IMR-90 (cell line): Measurements from ENCODE around the gene LRRC8E. TPM values are rescaled to one million over a fixed set of nuclear protein-coding genes. Genes with fewer than 3 reads are reported as not detected.
A peak's percentile ranks its signal among the peaks of the same experiment; 100 is the strongest.

Experiments
- ATAC-seq: fragments of 200-7000 bp; cut with Tn5 transposase; 2 replicates; pipeline ENCODE4 v1.9.1; 2020; ENCODE audit warnings: low read depth, mild to moderate bottlenecking, moderate library complexity
- BruUV-seq: library from RNA; stranded (reverse); fragments of 400-500 nt; replicated peaks from 2 replicates; lab custom pipeline; 2021; lab: Mats Ljungman, UMichigan
- CTCF ChIA-PET: fragments of 300-600 bp; formaldehyde crosslinking; extraction: SDS; loops from one replicate; lab custom pipeline; 2021; ENCODE audit warnings: antibody characterized with exemption; lab: Yijun Ruan, JAX
- POLR2A ChIA-PET: fragments of 300-600 bp; sonication (Branson Sonifier 250); formaldehyde crosslinking; loops from one replicate; lab custom pipeline; 2022; ENCODE audit warnings: antibody characterized with exemption; ENCODE audit not compliant: unreplicated experiment; lab: Charles Lee
- DNase-seq: peaks from one replicate; pipeline ENCODE4 v3.0.0; 2013
- H2AFZ ChIP-seq: replicated peaks from 2 replicates; pipeline ENCODE3; 2013; ENCODE audit warnings: low read length, mild to moderate bottlenecking; ENCODE audit not compliant: poor library complexity
- H2AK5ac ChIP-seq: 2 replicates; pipeline ENCODE4 v1.6.1; 2013; ENCODE audit warnings: low read depth, low read length, inconsistent platforms
- H2AK9ac ChIP-seq: replicated peaks from 2 replicates; pipeline ENCODE3; 2013; ENCODE audit warnings: mild to moderate bottlenecking, low read depth, low read length, moderate library complexity; ENCODE audit not compliant: poor library complexity
- H2BK120ac ChIP-seq: 2 replicates; pipeline ENCODE4 v1.6.1; 2013; ENCODE audit warnings: low read depth, low read length, inconsistent platforms
- H2BK15ac ChIP-seq: 3 replicates; pipeline ENCODE4 v1.6.1; 2013; ENCODE audit warnings: low read depth, low read length, inconsistent platforms
- H2BK20ac ChIP-seq: 2 replicates; pipeline ENCODE4 v1.6.1; 2013; ENCODE audit warnings: low read depth, mild to moderate bottlenecking, inconsistent platforms, low read length, moderate library complexity
- H2BK5ac ChIP-seq: 2 replicates; pipeline ENCODE4 v1.6.1; 2013; ENCODE audit warnings: mild to moderate bottlenecking, low read depth, low read length, inconsistent platforms; ENCODE audit not compliant: poor library complexity, severe bottlenecking
- H3K14ac ChIP-seq: replicated peaks from 2 replicates; pipeline ENCODE4 v1.6.1; 2013; ENCODE audit warnings: low read depth, low read length, inconsistent platforms
- H3K18ac ChIP-seq: 2 replicates; pipeline ENCODE4 v1.6.1; 2013; ENCODE audit warnings: low read depth, low read length, control low read depth
- H3K23ac ChIP-seq: 2 replicates; pipeline ENCODE4 v1.6.1; 2013; ENCODE audit warnings: low read depth, low read length, inconsistent platforms
- H3K27ac ChIP-seq: 2 replicates; pipeline ENCODE4 v1.5.1; 2013; ENCODE audit warnings: mild to moderate bottlenecking, control low read depth, low read length; ENCODE audit not compliant: insufficient read depth
- H3K27me3 ChIP-seq: 2 replicates; pipeline ENCODE4 v1.6.1; 2013; ENCODE audit warnings: low read length; ENCODE audit not compliant: control insufficient read depth, insufficient read depth
- H3K36me3 ChIP-seq: 2 replicates; pipeline ENCODE4 v1.6.1; 2013; ENCODE audit warnings: low read length, mixed read lengths; ENCODE audit not compliant: control insufficient read depth, insufficient read depth
- H3K4ac ChIP-seq: 2 replicates; pipeline ENCODE4 v1.6.1; 2013; ENCODE audit warnings: low read depth, low read length, inconsistent platforms
- H3K4me1 ChIP-seq: 2 replicates; pipeline ENCODE4 v1.6.1; 2013; ENCODE audit warnings: low read length, mixed read lengths; ENCODE audit not compliant: control insufficient read depth, insufficient read depth
- H3K4me2 ChIP-seq: 2 replicates; pipeline ENCODE4 v1.6.1; 2013; ENCODE audit warnings: low read depth, mild to moderate bottlenecking, control low read depth, low read length, moderate library complexity
- H3K4me3 ChIP-seq: 2 replicates; pipeline ENCODE4 v1.5.1; 2013; ENCODE audit warnings: low read depth, mild to moderate bottlenecking, control low read depth, low read length, moderate library complexity; ENCODE audit not compliant: insufficient read depth
- H3K56ac ChIP-seq: 2 replicates; pipeline ENCODE4 v1.6.1; 2013; ENCODE audit warnings: low read length, inconsistent platforms; ENCODE audit not compliant: insufficient read depth; ENCODE audit errors: extremely low read depth
- H3K79me1 ChIP-seq, 2 experiments: 2 replicates each; pipeline ENCODE4 v1.6.1; 2013; ENCODE audit warnings: low read length in 2 of 2, inconsistent platforms in 1 of 2, low read depth in 1 of 2
- H3K9ac ChIP-seq: 2 replicates; pipeline ENCODE4 v1.6.1; 2013; ENCODE audit warnings: low read depth, low read length, control low read depth
- H3K9me1 ChIP-seq: 2 replicates; pipeline ENCODE4 v1.6.1; 2013; ENCODE audit warnings: low read length, inconsistent platforms; ENCODE audit not compliant: insufficient read depth
- H3K9me3 ChIP-seq: 2 replicates; pipeline ENCODE4 v1.6.1; 2013; ENCODE audit warnings: low read length; ENCODE audit not compliant: control insufficient read depth, insufficient read depth
- H4K20me1 ChIP-seq: 2 replicates; pipeline ENCODE4 v1.6.1; 2013; ENCODE audit warnings: low read length, inconsistent platforms; ENCODE audit not compliant: insufficient read depth
- H4K5ac ChIP-seq: 2 replicates; pipeline ENCODE4 v1.6.1; 2013; ENCODE audit warnings: mild to moderate bottlenecking, low read depth, low read length, control low read depth
- H4K8ac ChIP-seq, 2 experiments: 2 replicates each; pipeline ENCODE4 v1.6.1; 2013; ENCODE audit warnings: low read depth in 2 of 2, low read length in 2 of 2, control low read depth in 1 of 2, inconsistent platforms in 1 of 2
- H4K91ac ChIP-seq: 2 replicates; pipeline ENCODE4 v1.6.1; 2013; ENCODE audit warnings: low read depth, low read length, inconsistent platforms; ENCODE audit not compliant: insufficient read depth
- CEBPB ChIP-seq: IDR thresholded peaks from 2 replicates; pipeline ENCODE4 v1.6.1; 2012; ENCODE audit warnings: low read depth, low read length, improper control_type of control experiment
- CHD1 ChIP-seq: IDR thresholded peaks from 2 replicates; pipeline ENCODE4 v1.6.1; 2012; ENCODE audit warnings: low read depth, low read length, improper control_type of control experiment
- MAFK ChIP-seq: IDR thresholded peaks from 2 replicates; pipeline ENCODE4 v1.6.1; 2012; ENCODE audit warnings: low read depth, low read length, improper control_type of control experiment
- MAZ ChIP-seq: IDR thresholded peaks from 2 replicates; pipeline ENCODE4 v1.6.1; 2012; ENCODE audit warnings: low read depth, mild to moderate bottlenecking, low read length, improper control_type of control experiment, moderate library complexity, borderline replicate concordance
- RAD21 ChIP-seq: IDR thresholded peaks from 2 replicates; pipeline ENCODE4 v1.6.1; 2012; ENCODE audit warnings: low read length, improper control_type of control experiment
- RCOR1 ChIP-seq: IDR thresholded peaks from 2 replicates; pipeline ENCODE4 v1.6.1; 2012; ENCODE audit warnings: mild to moderate bottlenecking, low read length, improper control_type of control experiment; ENCODE audit not compliant: insufficient replicate concordance
- WGBS, 2 experiments: methylation state at CpG; one replicate each; pipeline versions ENCODE4 v1.1.5 to v1.1.7; 2013; ENCODE audit warnings: missing lambda C conversion rate in 2 of 2; ENCODE audit not compliant: insufficient read length in 1 of 2; ENCODE audit errors: extremely low coverage in 2 of 2; 5-methylcytosine and 5-hydroxymethylcytosine counted together
- dilution Hi-C: fragments of 300-500 bp; cut with HindIII; formaldehyde crosslinking; loops from one replicate; pipeline ENCODE4 v1.14.3; 2018; ENCODE audit warnings: low sequenced_read_pairs; ENCODE audit not compliant: unreplicated experiment
- in situ Hi-C: fragments of 300-500 bp; cut with MboI; formaldehyde crosslinking; loops from 3 replicates; pipeline ENCODE4 v1.14.3; 2019; ENCODE audit warnings: low sequenced_read_pairs, inconsistent platforms, mixed read lengths
- intact Hi-C: fragments of 100-400 bp; cut with micrococcal nuclease; formaldehyde crosslinking; loops from 2 replicates; pipeline ENCODE4 v1.10.0; 2022
- polyA plus RNA-seq, 3 experiments: library from polyadenylated mRNA; depleted of rRNA; stranded (reverse); fragments of >200 nt; gene quantifications; 2 replicates each; pipeline ENCODE4 v1.2.3, GENCODE V29; 2012; ENCODE audit warnings: low replicate concordance in 1 of 3
- total RNA-seq: library from RNA; depleted of rRNA; stranded (reverse); fragments of >200 nt; gene quantifications from 2 replicates; pipeline ENCODE4 v1.2.3, GENCODE V29; 2012
- TF ChIP-seq, protein P1 (sequence below): conservative IDR thresholded peaks from 2 replicates; pipeline ENCODE4 v1.5.1; 2012; ENCODE audit warnings: mild to moderate bottlenecking, low read depth, low read length, improper control_type of control experiment
- TF ChIP-seq, protein P2 (sequence below): fragments of 150-350 bp; IDR thresholded peaks from 2 replicates; pipeline ENCODE4 v1.6.1; 2016; ENCODE audit warnings: low read depth, mild to moderate bottlenecking, low read length, moderate library complexity, borderline replicate concordance

Gene LRRC8E
- total and polyA plus RNA-seq, 2 of the 4 experiments (the other 2 are of a cell fraction), result 6.4 to 7.2 TPM

DNA sequence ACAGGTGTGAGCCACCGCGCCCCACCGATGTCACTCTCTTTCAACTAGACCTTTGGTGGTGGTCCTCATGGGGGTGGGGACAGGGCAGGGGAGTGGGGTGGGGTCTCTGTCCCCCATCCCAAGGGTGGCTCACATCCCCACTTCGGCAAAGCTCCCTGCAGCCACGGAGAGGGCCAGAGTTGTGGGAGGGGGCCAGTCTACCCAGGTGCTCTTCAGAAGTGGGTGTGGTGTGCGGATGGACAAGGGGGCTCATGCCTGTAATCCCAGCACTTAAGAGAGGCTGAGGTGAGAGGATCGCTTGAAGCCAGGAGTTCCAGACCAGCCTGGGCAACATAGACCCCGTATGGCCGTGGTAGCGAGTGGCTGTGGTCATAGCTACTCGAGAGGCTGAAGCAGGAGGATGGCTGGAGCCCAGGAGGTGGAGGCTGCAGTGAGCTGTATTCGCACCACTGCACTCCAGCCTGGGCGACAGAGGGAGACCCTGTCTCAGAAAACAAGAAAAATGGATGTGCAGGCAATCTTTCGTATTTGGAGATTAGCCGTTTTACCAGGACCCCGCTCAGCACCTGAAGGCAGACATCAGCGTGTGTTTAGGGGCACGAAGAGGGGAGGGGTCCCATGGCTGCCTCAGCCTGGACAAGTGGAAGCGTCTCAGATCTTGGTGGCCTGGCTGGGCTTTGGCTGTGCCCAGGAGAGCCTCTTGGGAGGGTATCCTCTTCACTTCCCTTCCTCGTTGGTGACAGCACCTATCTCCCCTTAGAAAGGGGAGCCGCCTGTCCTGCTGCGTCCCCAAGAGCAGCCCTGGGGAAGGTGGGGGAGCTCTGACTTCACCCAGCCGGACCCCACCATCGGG is 27.2 kb downstream of the LRRC8E start:
- Histone ChIP-seq H3K18ac (no peak overlapping the region; the same call in 1 of the 2 replicates), H2AK9ac (peak overlapping the region; percentile 89), H2AK5ac (peak overlapping the region; percentile 9; the same call in 1 of the 2 replicates), H3K27me3 (peaks cover 11% of the 10 kb centered on the region), H3K27ac (no peak overlapping the region), H2AFZ (peak overlapping the region; percentile 90), H3K9me3 (no peaks in the 10 kb centered on the region), H3K9ac (no peak overlapping the region; the same call in 1 of the 2 replicates), H2BK5ac (no peak overlapping the region), H2BK120ac (no peak overlapping the region), H3K14ac (no peak overlapping the region), H3K79me1 (peaks cover 0 to 7% of the 10 kb centered on the region in 2 experiments; a peak in 2 of 4 replicates), H3K36me3 (peaks cover 19% of the 10 kb centered on the region), H2BK20ac (no peak overlapping the region), H3K23ac (0 out of 2 replicates have a peak overlapping the region, but pooled peaks have one; percentile 15), H4K20me1 (no peaks in the 10 kb centered on the region; the same call in 1 of the 2 replicates), H2BK15ac (no peak overlapping the region), H4K5ac (no peak overlapping the region), H3K4me1 (peaks cover 14% of the 10 kb centered on the region), H4K91ac (no peak overlapping the region), H3K4ac (0 out of 2 replicates have a peak overlapping the region, but pooled peaks have one; percentile 29), H3K4me2 (peak overlapping the region; percentile 70), H3K4me3 (peak overlapping the region; percentile 44; the same call in 1 of the 2 replicates), H4K8ac (peak overlapping the region in 1 of 2 experiments; percentile 3; a peak in 1 of 4 replicates), H3K9me1 (peaks cover 6% of the 10 kb centered on the region), H3K56ac (no peak overlapping the region)
- no peak for ATAC-seq
- POLR2A ChIA-PET, result no interaction called here
- no TSS peak for BruUV-seq
- CTCF ChIA-PET, result interaction anchor here (2.4 kb wide), 1 partner anchor 14 kb away, joined by 10 read pairs; no protein-coding TSS in a partner anchor
- in situ Hi-C loops (no loop called here), intact Hi-C loops (no loop called here), dilution Hi-C loops (no loop called here)
- WGBS, 2 experiments, result 67% methylated on average over 8 of the region's 24 CpGs; no CpG with 5 or more reads in 1 of the 2 experiments
- TF ChIP-seq CHD1, result no peak
- TF ChIP-seq, protein P1, sequence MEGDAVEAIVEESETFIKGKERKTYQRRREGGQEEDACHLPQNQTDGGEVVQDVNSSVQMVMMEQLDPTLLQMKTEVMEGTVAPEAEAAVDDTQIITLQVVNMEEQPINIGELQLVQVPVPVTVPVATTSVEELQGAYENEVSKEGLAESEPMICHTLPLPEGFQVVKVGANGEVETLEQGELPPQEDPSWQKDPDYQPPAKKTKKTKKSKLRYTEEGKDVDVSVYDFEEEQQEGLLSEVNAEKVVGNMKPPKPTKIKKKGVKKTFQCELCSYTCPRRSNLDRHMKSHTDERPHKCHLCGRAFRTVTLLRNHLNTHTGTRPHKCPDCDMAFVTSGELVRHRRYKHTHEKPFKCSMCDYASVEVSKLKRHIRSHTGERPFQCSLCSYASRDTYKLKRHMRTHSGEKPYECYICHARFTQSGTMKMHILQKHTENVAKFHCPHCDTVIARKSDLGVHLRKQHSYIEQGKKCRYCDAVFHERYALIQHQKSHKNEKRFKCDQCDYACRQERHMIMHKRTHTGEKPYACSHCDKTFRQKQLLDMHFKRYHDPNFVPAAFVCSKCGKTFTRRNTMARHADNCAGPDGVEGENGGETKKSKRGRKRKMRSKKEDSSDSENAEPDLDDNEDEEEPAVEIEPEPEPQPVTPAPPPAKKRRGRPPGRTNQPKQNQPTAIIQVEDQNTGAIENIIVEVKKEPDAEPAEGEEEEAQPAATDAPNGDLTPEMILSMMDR, result no peak
- TF ChIP-seq MAFK, result no peak
- TF ChIP-seq MAZ, result no peak
- TF ChIP-seq RAD21, result no peak
- TF ChIP-seq, protein P2, sequence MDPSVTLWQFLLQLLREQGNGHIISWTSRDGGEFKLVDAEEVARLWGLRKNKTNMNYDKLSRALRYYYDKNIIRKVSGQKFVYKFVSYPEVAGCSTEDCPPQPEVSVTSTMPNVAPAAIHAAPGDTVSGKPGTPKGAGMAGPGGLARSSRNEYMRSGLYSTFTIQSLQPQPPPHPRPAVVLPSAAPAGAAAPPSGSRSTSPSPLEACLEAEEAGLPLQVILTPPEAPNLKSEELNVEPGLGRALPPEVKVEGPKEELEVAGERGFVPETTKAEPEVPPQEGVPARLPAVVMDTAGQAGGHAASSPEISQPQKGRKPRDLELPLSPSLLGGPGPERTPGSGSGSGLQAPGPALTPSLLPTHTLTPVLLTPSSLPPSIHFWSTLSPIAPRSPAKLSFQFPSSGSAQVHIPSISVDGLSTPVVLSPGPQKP, result no peak
- no peak for TF ChIP-seq RCOR1
- TF ChIP-seq CEBPB, result no peak
- DNase-seq, result no peak
